ENCODE measurements around the gene PSMB2. TPM values are rescaled to one million over a fixed set of nuclear protein-coding genes. Genes with fewer than 3 reads are reported as not detected.

PSMB2 gene
- total RNA-seq, 1 experiment from 2014 or later: 122 TPM

- intact Hi-C loops (cut with micrococcal nuclease): loop anchor here (5.0 kb wide), 1 partner anchor 67 kb away; the partner anchor contains the start of gene PSMB2
- Histone ChIP-seq H3K79me2 (ENCODE audit: insufficient read depth, low read length) (no peaks in the 10 kb centered on the region), H3K4me2 (ENCODE audit: low read length) (peak overlapping the region; percentile 93), H3K27ac (ENCODE audit: low read depth, low read length) (peak overlapping the region; percentile 67; the same call in 1 of the 2 replicates), H3K4me3 (replicated peaks in 1 of 2; ENCODE audit: low read depth in 1 of 2, low read length in 2 of 2) (peak overlapping the region; percentile 70 to 89), H3K4me1 (ENCODE audit: control insufficient read depth in 1 of 2, insufficient read depth in 2 of 2, low read length in 2 of 2) (peaks cover 19 to 35% of the 10 kb centered on the region in 2 experiments; a peak in 3 of 4 replicates), H3K9ac (ENCODE audit: low read length) (peak overlapping the region; percentile 78), H4K20me1 (ENCODE audit: insufficient read depth) (no peaks in the 10 kb centered on the region), H3K27me3 (ENCODE audit: insufficient read depth, low read length) (no peaks in the 10 kb centered on the region), H2AFZ (ENCODE audit: low read depth, low read length, poor library complexity, severe bottlenecking) (no peak overlapping the region), H3K9me2 (ENCODE audit: insufficient read depth) (no peaks in the 10 kb centered on the region), H3K36me3 (ENCODE audit: control insufficient read depth in 1 of 2, insufficient read depth in 2 of 2, low read length in 2 of 2) (no peaks in the 10 kb centered on the region), H3K9me3 (ENCODE audit: control insufficient read depth in 1 of 2, insufficient read depth in 1 of 2, low read depth in 1 of 2, low read length in 2 of 2) (no peaks in the 10 kb centered on the region)
- CTCF ChIA-PET: no interaction called here
- ATAC-seq (no peak), DNase-seq (ENCODE audit: low read depth, low spot score) (no peak)
- TF ChIP-seq SRF (IDR thresholded peaks at IDR 0.05; ENCODE audit: low read depth) (no peak), CBX3 (IDR thresholded peaks at IDR 0.05; ENCODE audit: low read depth) (no peak), FOSL1 (IDR thresholded peaks at IDR 0.05; ENCODE audit: low read depth) (no peak), REST (IDR thresholded peaks at IDR 0.05; ENCODE audit: low read depth) (no peak), EGR1 (IDR thresholded peaks at IDR 0.05; ENCODE audit: low read depth) (no peak), EZH2 (IDR thresholded peaks at IDR 0.05) (no peak), ELF1 (IDR thresholded peaks at IDR 0.05; ENCODE audit: borderline replicate concordance, low read depth) (no peak), CTCF (IDR thresholded peaks at IDR 0.05 in 2 of 3, conservative IDR thresholded peaks at IDR 0.05 in 1 of 3; ENCODE audit: borderline replicate concordance in 1 of 3, insufficient read depth in 1 of 3, low read depth in 2 of 3, low read length in 2 of 3) (no peak), SP1 (IDR thresholded peaks at IDR 0.05; ENCODE audit: low read depth) (no peak), POLR2A (IDR thresholded peaks at IDR 0.05; ENCODE audit: borderline replicate concordance, extremely low read depth, insufficient read depth, insufficient read length) (no peak), ZFX (IDR thresholded peaks at IDR 0.05) (no peak), ZNF274 (IDR thresholded peaks at IDR 0.05; ENCODE audit: low read depth, low read length) (no peak), SIN3A (IDR thresholded peaks at IDR 0.05; ENCODE audit: low read depth) (no peak), EZH2phosphoT487 (IDR thresholded peaks at IDR 0.05; ENCODE audit: borderline replicate concordance) (no peak), MAX (IDR thresholded peaks at IDR 0.05) (no peak), RAD21 (IDR thresholded peaks at IDR 0.05; ENCODE audit: low read depth) (no peak)
- TF ChIP-seq, protein P1, sequence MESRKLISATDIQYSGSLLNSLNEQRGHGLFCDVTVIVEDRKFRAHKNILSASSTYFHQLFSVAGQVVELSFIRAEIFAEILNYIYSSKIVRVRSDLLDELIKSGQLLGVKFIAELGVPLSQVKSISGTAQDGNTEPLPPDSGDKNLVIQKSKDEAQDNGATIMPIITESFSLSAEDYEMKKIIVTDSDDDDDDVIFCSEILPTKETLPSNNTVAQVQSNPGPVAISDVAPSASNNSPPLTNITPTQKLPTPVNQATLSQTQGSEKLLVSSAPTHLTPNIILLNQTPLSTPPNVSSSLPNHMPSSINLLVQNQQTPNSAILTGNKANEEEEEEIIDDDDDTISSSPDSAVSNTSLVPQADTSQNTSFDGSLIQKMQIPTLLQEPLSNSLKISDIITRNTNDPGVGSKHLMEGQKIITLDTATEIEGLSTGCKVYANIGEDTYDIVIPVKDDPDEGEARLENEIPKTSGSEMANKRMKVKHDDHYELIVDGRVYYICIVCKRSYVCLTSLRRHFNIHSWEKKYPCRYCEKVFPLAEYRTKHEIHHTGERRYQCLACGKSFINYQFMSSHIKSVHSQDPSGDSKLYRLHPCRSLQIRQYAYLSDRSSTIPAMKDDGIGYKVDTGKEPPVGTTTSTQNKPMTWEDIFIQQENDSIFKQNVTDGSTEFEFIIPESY (IDR thresholded peaks at IDR 0.05; ENCODE audit: extremely low read depth, insufficient replicate concordance, low read length): no peak
- TF ChIP-seq, protein P2, sequence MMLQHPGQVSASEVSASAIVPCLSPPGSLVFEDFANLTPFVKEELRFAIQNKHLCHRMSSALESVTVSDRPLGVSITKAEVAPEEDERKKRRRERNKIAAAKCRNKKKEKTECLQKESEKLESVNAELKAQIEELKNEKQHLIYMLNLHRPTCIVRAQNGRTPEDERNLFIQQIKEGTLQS (IDR thresholded peaks at IDR 0.05): no peak
- RAD21 ChIA-PET (ENCODE audit: low non-redundant PET in 1 of 2, low total read pairs in 2 of 2, uncharacterized antibody in 2 of 2, unreplicated experiment in 2 of 2): no interaction called here
- no TSS peak for BruUV-seq (replicated peaks)
- POLR2A ChIA-PET: no interaction called here
Observed at GRCh38 chr1:35574655-35575415, 66.5 kb downstream of the PSMB2 start.

Data from HCT116 (cell line).